Liver (tissue), 9 donors: ENCODE measurements around the gene IL1RAPL1. TPM values are rescaled to one million over a fixed set of nuclear protein-coding genes. Genes with fewer than 3 reads are reported as not detected.

Source experiments
- DNase-seq: peaks from one replicate; pipeline ENCODE4 v3.0.0-alpha.2; 2017; ENCODE audit warnings: low spot score
- H3K27ac ChIP-seq, 2 donors: one replicate each; pipeline ENCODE4 v1.7.0; 2013; ENCODE audit warnings: inconsistent platforms in 2 of 2, low read length in 2 of 2, control low read depth in 1 of 2, low read depth in 1 of 2, mild to moderate bottlenecking in 1 of 2
- H3K27me3 ChIP-seq, 4 donors: one replicate each; pipeline versions ENCODE4 v1.6.1 to v1.7.0; 2013; ENCODE audit warnings: low read length in 3 of 4, inconsistent platforms in 1 of 4, mild to moderate bottlenecking in 1 of 4, moderate library complexity in 1 of 4; ENCODE audit not compliant: control insufficient read depth in 4 of 4, insufficient read depth in 4 of 4
- H3K36me3 ChIP-seq, 4 donors: one replicate each; pipeline versions ENCODE4 v1.6.1 to v1.7.0; 2013; ENCODE audit warnings: low read length in 3 of 4, mild to moderate bottlenecking in 3 of 4, low read depth in 1 of 4, moderate library complexity in 1 of 4; ENCODE audit not compliant: control insufficient read depth in 4 of 4, insufficient read depth in 3 of 4
- H3K4me1 ChIP-seq, 4 donors: one replicate each; pipeline versions ENCODE4 v1.6.1 to v1.7.0; 2013; ENCODE audit warnings: low read length in 3 of 4, mild to moderate bottlenecking in 3 of 4, moderate library complexity in 1 of 4; ENCODE audit not compliant: control insufficient read depth in 4 of 4, insufficient read depth in 4 of 4
- H3K4me3 ChIP-seq, 3 donors: one replicate each; pipeline versions ENCODE4 v1.6.1 to v1.7.0; 2013; ENCODE audit warnings: low read length in 3 of 3, control low read depth in 1 of 3, low read depth in 1 of 3, mild to moderate bottlenecking in 1 of 3
- H3K9ac ChIP-seq, 2 donors: one replicate each; pipeline ENCODE4 v1.7.0; 2013; ENCODE audit warnings: low read length in 2 of 2, mild to moderate bottlenecking in 2 of 2, moderate library complexity in 2 of 2, control low read depth in 1 of 2, low read depth in 1 of 2
- H3K9me3 ChIP-seq, 4 donors: one replicate each; pipeline versions ENCODE4 v1.6.1 to v1.7.0; 2013; ENCODE audit warnings: low read length in 3 of 4; ENCODE audit not compliant: control insufficient read depth in 4 of 4
- ATF3 ChIP-seq: IDR thresholded peaks from 2 replicates; pipeline ENCODE4 v1.6.1; 2016; ENCODE audit warnings: antibody characterized with exemption
- FOXA1 ChIP-seq: IDR thresholded peaks from 2 replicates; pipeline ENCODE4 v1.6.1; 2016; ENCODE audit warnings: antibody characterized with exemption
- FOXA2 ChIP-seq: IDR thresholded peaks from 2 replicates; pipeline ENCODE4 v1.6.1; 2016; ENCODE audit warnings: antibody characterized with exemption
- HNF4A ChIP-seq, 2 donors: conservative IDR thresholded peaks; 2 replicates each; pipeline ENCODE4 v1.6.1; 2016; ENCODE audit warnings: antibody characterized with exemption in 2 of 2, mild to moderate bottlenecking in 2 of 2
- HNF4G ChIP-seq: IDR thresholded peaks from 2 replicates; pipeline ENCODE4 v1.6.1; 2016; ENCODE audit warnings: antibody characterized with exemption
- JUND ChIP-seq, 2 donors: IDR thresholded peaks; 2 replicates each; pipeline ENCODE4 v1.6.1; 2016; ENCODE audit warnings: antibody characterized with exemption in 2 of 2
- MAX ChIP-seq: IDR thresholded peaks from 2 replicates; pipeline ENCODE4 v1.6.1; 2016; ENCODE audit warnings: antibody characterized with exemption
- NR2F2 ChIP-seq: IDR thresholded peaks from 2 replicates; pipeline ENCODE4 v1.6.1; 2016; ENCODE audit warnings: antibody characterized with exemption
- RXRA ChIP-seq, 2 donors: IDR thresholded peaks; 2 replicates each; pipeline ENCODE4 v1.6.1; 2017 to 2018; ENCODE audit warnings: antibody characterized with exemption in 2 of 2, mild to moderate bottlenecking in 1 of 2
- TAF1 ChIP-seq: conservative IDR thresholded peaks from 2 replicates; pipeline ENCODE4 v1.6.1; 2016; ENCODE audit warnings: antibody characterized with exemption, mild to moderate bottlenecking
- ZBTB33 ChIP-seq: IDR thresholded peaks from 2 replicates; pipeline ENCODE4 v1.6.1; 2016; ENCODE audit warnings: antibody characterized with exemption
- WGBS: extraction: QIAGEN DNeasy Blood & Tissue Kit; methylation state at CpG from one replicate; pipeline ENCODE4 v1.1.7; 2013; 5-methylcytosine and 5-hydroxymethylcytosine counted together
- polyA plus RNA-seq, 2 donors: library from polyadenylated mRNA; stranded (reverse) in 1 of 2; unstranded in 1 of 2; fragments of 200-250 nt in 1 of 2; fragments of >200 nt in 1 of 2; fragmentation: Nextera tagmentation in 1 of 2; extraction: Ambion mirVana in 1 of 2; gene quantifications; one replicate each; pipeline versions ENCODE4 v1.2.1 to v1.2.3, GENCODE V29; 2013 to 2015
- total RNA-seq, 2 donors: library from RNA; depleted of rRNA; stranded (reverse); fragments of >200 nt; gene quantifications; one replicate each; pipeline ENCODE4 v1.2.3, GENCODE V29; 2014
- donor health status: healthy.
- donor health status: healthy.
- donor health status: healthy.
- donor health status: healthy.
- donor health status: healthy.

IL1RAPL1 gene
- total and polyA plus RNA-seq, 4 donors: 0.08 to 0.33 TPM; not detected in 2

- Histone ChIP-seq H3K9ac (no peak overlapping the region), H3K36me3 (no peaks in the 10 kb centered on the region), H3K4me1 (no peaks in the 10 kb centered on the region), H3K4me3 (no peak overlapping the region), H3K9me3 (no peaks in the 10 kb centered on the region), H3K27ac (no peak overlapping the region), H3K27me3 (no peaks in the 10 kb centered on the region)
- no peak for TF ChIP-seq HNF4A (conservative IDR thresholded peaks at IDR 0.05)
- TF ChIP-seq MAX: no peak
- no peak for TF ChIP-seq ATF3
- no peak for TF ChIP-seq NR2F2
- no peak for TF ChIP-seq FOXA2
- TF ChIP-seq HNF4G: no peak
- no peak for TF ChIP-seq ZBTB33
- TF ChIP-seq TAF1: no peak
- TF ChIP-seq JUND (IDR thresholded peaks at IDR 0.05): no peak
- no peak for DNase-seq
These were observed 1265.5 kb downstream of the IL1RAPL1 start for GRCh38 chrX:29852767-29853166.

- Histone ChIP-seq H3K4me1 (no peaks in the 10 kb centered on the region), H3K9ac (no peak overlapping the region), H3K27ac (no peak overlapping the region), H3K36me3 (no peaks in the 10 kb centered on the region), H3K4me3 (no peak overlapping the region), H3K9me3 (no peaks in the 10 kb centered on the region), H3K27me3 (no peaks in the 10 kb centered on the region)
- no peak for DNase-seq
- TF ChIP-seq ZBTB33: no peak
- no peak for TF ChIP-seq RXRA (IDR thresholded peaks at IDR 0.05)
- no peak for TF ChIP-seq JUND (IDR thresholded peaks at IDR 0.05)
- no peak for TF ChIP-seq FOXA1
- TF ChIP-seq FOXA2: no peak
- no peak for TF ChIP-seq TAF1
These were observed 1271.5 kb downstream of the IL1RAPL1 start for GRCh38 chrX:29858714-29859113.

- Histone ChIP-seq H3K9me3 (no peaks in the 10 kb centered on the region), H3K27ac (no peak overlapping the region), H3K36me3 (no peaks in the 10 kb centered on the region), H3K4me1 (no peaks in the 10 kb centered on the region), H3K9ac (no peak overlapping the region), H3K4me3 (no peak overlapping the region), H3K27me3 (no peaks in the 10 kb centered on the region)
- TF ChIP-seq ZBTB33: no peak
- DNase-seq: no peak
- 79% methylated on average over 7 of the region's 7 CpGs for WGBS
These were observed 1275.0 kb downstream of the IL1RAPL1 start for GRCh38 chrX:29862126-29862677.
